Sigmoid colon (tissue), 4 donors: ENCODE data around the gene NUPR1.

ENCODE experiments used
- CTCF ChIP-seq, 4 experiments: fragments of 450-650 bp in 3 of 4; fragments of 200-600 bp in 1 of 4; IDR thresholded peaks; one replicate each; pipeline ENCODE4 v1.5.1; 2016 to 2019; ENCODE audit warnings: antibody characterized with exemption in 4 of 4, mild to moderate bottlenecking in 3 of 4, moderate library complexity in 2 of 4
- EP300 ChIP-seq, 4 donors: sonication (generic); formaldehyde crosslinking; IDR thresholded peaks; one replicate each; pipeline ENCODE4 v1.6.1; 2017; ENCODE audit warnings: antibody characterized with exemption in 4 of 4
- POLR2A ChIP-seq, 2 donors: fragments of 450-650 bp; IDR thresholded peaks; one replicate each; pipeline ENCODE4 v1.6.1; 2016; ENCODE audit warnings: antibody characterized with exemption in 2 of 2, mild to moderate bottlenecking in 2 of 2, moderate library complexity in 2 of 2
- POLR2AphosphoS5 ChIP-seq, 4 donors: sonication (generic); formaldehyde crosslinking; IDR thresholded peaks; one replicate each; pipeline ENCODE4 v1.6.1; 2017; ENCODE audit warnings: antibody characterized with exemption in 4 of 4

- TF ChIP-seq CTCF (IDR thresholded peaks at IDR 0.05) (no peak), POLR2AphosphoS5 (IDR thresholded peaks at IDR 0.05) (no peak), POLR2A (IDR thresholded peaks at IDR 0.05) (no peak), EP300 (IDR thresholded peaks at IDR 0.05) (no peak)
These were observed 626 bp downstream of the NUPR1 start for GRCh38 chr16:28537964-28538732.
